Measurements from ENCODE around the gene C4orf50.

C4orf50 gene

DNA sequence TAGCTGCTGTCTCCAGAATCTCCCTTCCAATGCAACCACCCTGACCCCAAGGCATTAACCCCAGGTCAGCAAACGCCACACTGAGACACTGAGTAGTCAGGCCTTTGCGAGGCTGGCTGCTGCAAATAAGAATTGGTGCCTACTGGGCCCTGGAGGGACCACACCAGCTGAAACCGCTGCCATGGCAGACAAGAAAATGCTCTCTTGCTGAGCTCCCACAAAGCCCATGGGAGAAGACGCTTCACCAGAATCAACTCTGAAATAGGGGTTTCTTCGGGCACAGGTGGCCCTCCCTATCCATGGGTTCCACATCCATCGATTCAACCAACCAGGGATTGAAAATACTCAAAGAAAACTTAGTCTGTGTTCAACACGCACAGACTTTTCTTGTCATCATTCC is 98.7 kb downstream of the C4orf50 start:
- in situ Hi-C loops (cut with MboI; ENCODE audit: low pct_unique_long_range_greater_than_20kb, low sequenced_read_pairs, unreplicated experiment), result no loop called here
- TF ChIP-seq, protein P1, sequence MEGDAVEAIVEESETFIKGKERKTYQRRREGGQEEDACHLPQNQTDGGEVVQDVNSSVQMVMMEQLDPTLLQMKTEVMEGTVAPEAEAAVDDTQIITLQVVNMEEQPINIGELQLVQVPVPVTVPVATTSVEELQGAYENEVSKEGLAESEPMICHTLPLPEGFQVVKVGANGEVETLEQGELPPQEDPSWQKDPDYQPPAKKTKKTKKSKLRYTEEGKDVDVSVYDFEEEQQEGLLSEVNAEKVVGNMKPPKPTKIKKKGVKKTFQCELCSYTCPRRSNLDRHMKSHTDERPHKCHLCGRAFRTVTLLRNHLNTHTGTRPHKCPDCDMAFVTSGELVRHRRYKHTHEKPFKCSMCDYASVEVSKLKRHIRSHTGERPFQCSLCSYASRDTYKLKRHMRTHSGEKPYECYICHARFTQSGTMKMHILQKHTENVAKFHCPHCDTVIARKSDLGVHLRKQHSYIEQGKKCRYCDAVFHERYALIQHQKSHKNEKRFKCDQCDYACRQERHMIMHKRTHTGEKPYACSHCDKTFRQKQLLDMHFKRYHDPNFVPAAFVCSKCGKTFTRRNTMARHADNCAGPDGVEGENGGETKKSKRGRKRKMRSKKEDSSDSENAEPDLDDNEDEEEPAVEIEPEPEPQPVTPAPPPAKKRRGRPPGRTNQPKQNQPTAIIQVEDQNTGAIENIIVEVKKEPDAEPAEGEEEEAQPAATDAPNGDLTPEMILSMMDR (IDR thresholded peaks at IDR 0.05; ENCODE audit: extremely low read depth, insufficient read depth, missing control alignments), result no peak

DNA sequence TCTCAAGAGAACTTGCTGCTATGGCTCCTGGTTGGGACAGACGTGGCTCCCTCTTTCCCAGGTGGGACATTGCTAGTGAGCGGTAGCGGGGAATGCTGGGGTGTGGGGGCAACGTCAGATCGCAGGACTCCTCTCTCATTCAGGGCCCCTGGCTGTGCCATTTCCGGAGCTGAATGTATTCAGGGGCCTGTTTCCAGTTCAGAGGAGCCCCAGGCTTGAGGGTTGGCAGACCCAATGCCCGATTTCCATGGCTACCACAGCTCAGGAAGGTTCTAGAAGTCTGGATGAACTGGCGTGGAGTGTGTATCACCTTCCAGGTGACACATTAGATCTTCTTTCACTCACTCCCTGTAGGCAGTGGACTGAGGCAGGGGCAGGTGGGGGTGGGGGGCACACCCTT is 99.2 kb downstream of the C4orf50 start:
- no peak for DNase-seq (ENCODE audit: low spot score)
- in situ Hi-C loops (cut with MboI; ENCODE audit: low pct_unique_long_range_greater_than_20kb, low sequenced_read_pairs, unreplicated experiment), result no loop called here
- TF ChIP-seq, protein P1 (IDR thresholded peaks at IDR 0.05; ENCODE audit: extremely low read depth, insufficient read depth, missing control alignments), result no peak

More for the DNA sequence above, 98.7 kb downstream of the C4orf50 start:
- no peak for DNase-seq (ENCODE audit: low spot score)

DNA sequence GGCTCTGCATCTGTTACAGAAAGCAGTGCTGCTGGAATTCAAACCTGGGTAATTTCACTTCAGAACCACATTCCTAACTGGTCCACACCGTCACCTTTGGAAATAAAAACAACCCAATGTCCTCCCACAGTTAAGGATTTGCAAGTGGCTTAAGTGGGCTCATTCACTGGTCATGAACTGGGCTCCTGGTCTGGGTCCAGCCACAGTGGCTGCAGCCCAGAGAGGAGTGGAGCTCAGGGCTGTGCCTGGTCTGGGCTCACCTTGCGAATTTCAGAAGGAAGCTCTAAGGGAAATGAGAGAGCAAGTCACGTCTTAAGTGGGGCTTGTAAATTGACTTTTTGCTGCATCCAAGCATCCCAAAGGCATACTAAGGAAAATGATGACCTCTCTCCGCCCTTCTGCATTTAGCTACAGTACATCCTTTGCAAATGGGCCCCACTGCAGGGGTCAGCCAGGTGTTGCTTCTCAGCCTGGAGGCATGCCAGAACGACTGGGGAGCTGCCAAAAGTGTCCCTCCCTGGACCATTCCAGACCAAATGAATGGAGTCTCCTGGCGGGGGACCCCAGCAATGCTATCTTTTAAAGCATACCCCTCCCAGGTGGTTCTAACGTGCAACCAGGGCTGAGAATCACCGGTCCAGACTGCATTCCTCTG is 99.8 kb downstream of the C4orf50 start:
- in situ Hi-C loops (cut with MboI; ENCODE audit: low pct_unique_long_range_greater_than_20kb, low sequenced_read_pairs, unreplicated experiment), result no loop called here
- DNase-seq (ENCODE audit: low spot score), result no peak
- TF ChIP-seq, protein P1 (IDR thresholded peaks at IDR 0.05; ENCODE audit: extremely low read depth, insufficient read depth, missing control alignments), result no peak

DNA sequence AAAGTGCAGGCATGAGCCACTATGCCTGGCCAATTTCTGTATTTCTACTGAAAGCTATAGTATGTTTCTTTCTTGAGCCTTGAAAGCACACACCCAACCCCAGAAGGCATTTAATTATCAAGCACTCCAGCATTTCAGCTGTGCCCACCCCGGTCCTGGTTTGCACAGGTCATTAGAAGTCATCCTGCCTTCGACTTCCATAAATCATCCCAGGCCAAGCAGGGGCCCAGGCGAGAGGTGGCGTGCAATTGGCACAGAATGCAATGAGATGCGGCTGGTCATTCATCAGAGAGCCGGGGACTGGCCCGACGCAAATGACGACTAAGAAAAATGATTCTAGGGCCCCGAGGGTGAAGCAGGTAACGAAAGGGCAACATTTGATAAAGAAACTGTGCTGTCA is 100.6 kb downstream of the C4orf50 start:
- in situ Hi-C loops (cut with MboI; ENCODE audit: low pct_unique_long_range_greater_than_20kb, low sequenced_read_pairs, unreplicated experiment), result no loop called here
- TF ChIP-seq, protein P1 (IDR thresholded peaks at IDR 0.05; ENCODE audit: extremely low read depth, insufficient read depth, missing control alignments), result no peak
- DNase-seq (ENCODE audit: low spot score), result no peak

DNA sequence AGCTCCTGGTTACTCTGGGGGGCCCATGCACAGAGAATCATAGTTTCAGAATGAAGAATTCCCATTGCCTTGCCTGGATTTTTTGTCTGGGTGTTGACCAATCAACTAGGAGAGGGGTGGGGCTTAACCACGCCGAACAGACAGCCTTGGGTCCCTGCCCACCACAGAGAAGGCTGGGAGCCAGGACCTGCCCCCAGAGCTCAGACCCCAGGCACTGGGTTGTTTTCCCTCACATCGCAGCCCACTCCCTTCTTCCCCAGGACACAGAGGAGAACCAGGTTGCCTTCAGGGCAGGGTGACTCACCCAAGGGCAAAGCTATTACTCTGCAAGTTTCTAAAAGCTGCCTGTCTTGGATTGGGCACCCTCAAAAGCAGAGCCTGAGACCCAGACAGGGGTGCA is 102.0 kb downstream of the C4orf50 start:
- in situ Hi-C loops (cut with MboI; ENCODE audit: low pct_unique_long_range_greater_than_20kb, low sequenced_read_pairs, unreplicated experiment), result no loop called here
- TF ChIP-seq, protein P1 (IDR thresholded peaks at IDR 0.05; ENCODE audit: extremely low read depth, insufficient read depth, missing control alignments), result no peak
- no peak for DNase-seq (ENCODE audit: low spot score)

DNA sequence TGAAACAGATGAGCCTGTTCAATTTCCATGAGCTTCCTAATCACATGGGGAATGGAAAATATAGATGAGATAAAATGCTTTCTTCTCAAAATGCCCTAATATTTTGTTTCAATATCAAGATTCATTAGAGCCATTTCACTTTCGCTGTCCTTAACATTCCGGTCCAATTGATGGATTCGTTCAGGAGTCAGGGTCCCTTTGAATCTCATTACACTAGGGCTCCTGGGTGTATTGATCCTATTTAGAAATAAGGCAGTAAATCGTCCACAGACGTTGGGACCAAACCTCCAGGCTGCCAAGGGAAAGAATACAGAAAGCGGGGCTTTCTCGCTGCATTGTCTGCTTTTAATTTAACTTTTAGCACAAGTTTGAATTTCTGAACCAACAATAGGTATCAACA is 104.8 kb downstream of the C4orf50 start:
- TF ChIP-seq, protein P1 (IDR thresholded peaks at IDR 0.05; ENCODE audit: extremely low read depth, insufficient read depth, missing control alignments), result no peak
- no peak for DNase-seq (ENCODE audit: low spot score)
- in situ Hi-C loops (cut with MboI; ENCODE audit: low pct_unique_long_range_greater_than_20kb, low sequenced_read_pairs, unreplicated experiment), result no loop called here
